NT2/D1 (cell line): ENCODE results near the gene KIF21A.

Source experiments
- DNase-seq: peaks from one replicate; pipeline ENCODE4 v3.0.0-alpha.2; 2011; ENCODE audit warnings: low read depth, low spot score
- H3K27me3 ChIP-seq: 2 replicates; pipeline ENCODE4 v1.6.0; 2011; ENCODE audit warnings: mild to moderate bottlenecking; ENCODE audit not compliant: insufficient read length, insufficient read depth
- H3K36me3 ChIP-seq: 2 replicates; pipeline ENCODE4 v1.6.1; 2011; ENCODE audit warnings: mild to moderate bottlenecking, low read length, mixed read lengths; ENCODE audit not compliant: insufficient read depth, insufficient read length
- H3K4me1 ChIP-seq: 2 replicates; pipeline ENCODE4 v1.5.1; 2011; ENCODE audit not compliant: insufficient read depth, insufficient read length
- H3K4me3 ChIP-seq: 2 replicates; pipeline ENCODE4 v1.5.1; 2011; ENCODE audit warnings: low read depth; ENCODE audit not compliant: insufficient read length
- H3K9ac ChIP-seq: 2 replicates; pipeline ENCODE4 v1.6.0; 2011; ENCODE audit warnings: low read depth; ENCODE audit not compliant: insufficient read length
- H3K9me3 ChIP-seq: 2 replicates; pipeline ENCODE4 v1.5.1; 2011; ENCODE audit warnings: mild to moderate bottlenecking, low read length; ENCODE audit not compliant: insufficient read depth
- SUZ12 ChIP-seq: IDR thresholded peaks from 2 replicates; pipeline ENCODE4 v1.6.1; 2011; ENCODE audit not compliant: insufficient read length, insufficient read depth; ENCODE audit errors: extremely low read depth
- YY1 ChIP-seq: IDR thresholded peaks from 2 replicates; pipeline ENCODE4 v1.6.1; 2011; ENCODE audit not compliant: insufficient read length, insufficient read depth
- ZNF274 ChIP-seq: IDR thresholded peaks from 2 replicates; pipeline ENCODE4 v1.6.1; 2011; ENCODE audit warnings: mild to moderate bottlenecking, low read depth, low read length

The KIF21A gene

GRCh38 chr12:39355841-39356240 lies 87.1 kb downstream of the KIF21A start:
- no peaks in the 10 kb centered on the region for H3K9me3 ChIP-seq
- no peak for TF ChIP-seq YY1
- no peak for TF ChIP-seq SUZ12
- no peak for TF ChIP-seq ZNF274
- H3K4me3 ChIP-seq: no peak overlapping the region
- H3K9ac ChIP-seq: no peak overlapping the region
- DNase-seq: no peak
- H3K27me3 ChIP-seq: no peaks in the 10 kb centered on the region
- no peaks in the 10 kb centered on the region for H3K4me1 ChIP-seq
- H3K36me3 ChIP-seq: peaks cover 31% of the 10 kb centered on the region

- TF ChIP-seq SUZ12 (no peak), ZNF274 (no peak), YY1 (no peak)
- H3K4me3 ChIP-seq: no peak overlapping the region
- H3K27me3 ChIP-seq: no peaks in the 10 kb centered on the region
- H3K9ac ChIP-seq: no peak overlapping the region
- no peaks in the 10 kb centered on the region for H3K4me1 ChIP-seq
- DNase-seq: no peak
- H3K9me3 ChIP-seq: no peaks in the 10 kb centered on the region
- peaks cover 35% of the 10 kb centered on the region for H3K36me3 ChIP-seq
Measured at GRCh38 chr12:39354955-39355354, 88.0 kb downstream of the KIF21A start.

GRCh38 chr12:39352471-39353017 lies 90.4 kb downstream of the KIF21A start:
- Histone ChIP-seq H3K4me1 (no peaks in the 10 kb centered on the region), H3K4me3 (no peak overlapping the region), H3K9ac (no peak overlapping the region), H3K9me3 (no peaks in the 10 kb centered on the region), H3K36me3 (peaks cover 24% of the 10 kb centered on the region), H3K27me3 (no peaks in the 10 kb centered on the region)
- TF ChIP-seq YY1 (no peak), ZNF274 (no peak), SUZ12 (no peak)
- no peak for DNase-seq

GRCh38 chr12:39351153-39351552 lies 91.8 kb downstream of the KIF21A start:
- no peak for TF ChIP-seq YY1
- TF ChIP-seq SUZ12: no peak
- no peak for TF ChIP-seq ZNF274
- DNase-seq: no peak
- Histone ChIP-seq H3K36me3 (peaks cover 14% of the 10 kb centered on the region), H3K4me3 (no peak overlapping the region), H3K9ac (no peak overlapping the region), H3K27me3 (no peaks in the 10 kb centered on the region), H3K9me3 (no peaks in the 10 kb centered on the region), H3K4me1 (no peaks in the 10 kb centered on the region)

GRCh38 chr12:39348941-39349626 lies 93.8 kb downstream of the KIF21A start:
- Histone ChIP-seq H3K27me3 (no peaks in the 10 kb centered on the region), H3K4me3 (no peak overlapping the region), H3K9ac (no peak overlapping the region), H3K4me1 (no peaks in the 10 kb centered on the region), H3K36me3 (peaks cover 5% of the 10 kb centered on the region), H3K9me3 (no peaks in the 10 kb centered on the region)
- DNase-seq: no peak
- no peak for TF ChIP-seq SUZ12
- no peak for TF ChIP-seq YY1
- no peak for TF ChIP-seq ZNF274

GRCh38 chr12:39348523-39348922 lies 94.4 kb downstream of the KIF21A start:
- TF ChIP-seq YY1: no peak
- TF ChIP-seq SUZ12: no peak
- no peak for TF ChIP-seq ZNF274
- H3K36me3 ChIP-seq: peaks cover 5% of the 10 kb centered on the region
- H3K9me3 ChIP-seq: no peaks in the 10 kb centered on the region
- H3K27me3 ChIP-seq: no peaks in the 10 kb centered on the region
- no peak overlapping the region for H3K4me3 ChIP-seq
- no peaks in the 10 kb centered on the region for H3K4me1 ChIP-seq
- H3K9ac ChIP-seq: no peak overlapping the region
- no peak for DNase-seq

- no peak for DNase-seq
- Histone ChIP-seq H3K4me3 (no peak overlapping the region), H3K27me3 (no peaks in the 10 kb centered on the region), H3K36me3 (peaks cover 4% of the 10 kb centered on the region), H3K9me3 (no peaks in the 10 kb centered on the region), H3K4me1 (no peaks in the 10 kb centered on the region), H3K9ac (no peak overlapping the region)
- no peak for TF ChIP-seq YY1
- no peak for TF ChIP-seq ZNF274
- TF ChIP-seq SUZ12: no peak
Measured at GRCh38 chr12:39344926-39345325, 98.0 kb downstream of the KIF21A start.
